Urinary bladder (tissue), 4 donors: ENCODE measurements around the gene TPST1. TPM values are rescaled to one million over a fixed set of nuclear protein-coding genes. Genes with fewer than 3 reads are reported as not detected.

Experiments used
- DNase-seq: peaks from one replicate; pipeline ENCODE4 v3.0.0-alpha.2; 2015; ENCODE audit errors: extremely low spot score
- H3K27ac ChIP-seq: one replicate; pipeline ENCODE4 v1.5.1; 2013; ENCODE audit warnings: low read depth, mild to moderate bottlenecking, moderate library complexity
- H3K36me3 ChIP-seq: one replicate; pipeline ENCODE4 v1.6.1; 2013; ENCODE audit warnings: mild to moderate bottlenecking, moderate library complexity; ENCODE audit not compliant: insufficient read depth
- H3K4me1 ChIP-seq: one replicate; pipeline ENCODE4 v1.6.1; 2013; ENCODE audit warnings: mild to moderate bottlenecking, moderate library complexity; ENCODE audit not compliant: insufficient read depth
- H3K4me3 ChIP-seq: one replicate; pipeline ENCODE4 v1.5.1; 2013; ENCODE audit warnings: low read depth, low read length
- WGBS: extraction: QIAGEN DNeasy Blood & Tissue Kit; methylation state at CpG from one replicate; pipeline ENCODE4 v1.1.7; 2013; 5-methylcytosine and 5-hydroxymethylcytosine counted together
- polyA plus RNA-seq: library from polyadenylated mRNA; stranded (reverse); fragments of 200-250 nt; gene quantifications from one replicate; pipeline ENCODE4 v1.2.3, GENCODE V29; 2013
- total RNA-seq: library from RNA; depleted of rRNA; stranded (reverse); fragments of >200 nt; gene quantifications from one replicate; pipeline ENCODE4 v1.2.3, GENCODE V29; 2014
- donor health status: healthy with polysubstance abuse.
- donor health status: healthy.

TPST1 gene
- total and polyA plus RNA-seq, 2 donors, result 72.8 to 172 TPM

- no peaks in the 10 kb centered on the region for H3K36me3 ChIP-seq
- no peak for DNase-seq
- WGBS, result over 99% methylated on average over 2 of the region's 2 CpGs
- H3K4me1 ChIP-seq, result no peaks in the 10 kb centered on the region
- no peak overlapping the region for H3K4me3 ChIP-seq
- no peak overlapping the region for H3K27ac ChIP-seq
Observed at GRCh38 chr7:66178258-66178657, 26.9 kb upstream of the TPST1 start.

- H3K27ac ChIP-seq, result no peak overlapping the region
- H3K4me3 ChIP-seq, result no peak overlapping the region
- no peaks in the 10 kb centered on the region for H3K4me1 ChIP-seq
- H3K36me3 ChIP-seq, result no peaks in the 10 kb centered on the region
- no peak for DNase-seq
Observed at GRCh38 chr7:66181329-66181728, 23.8 kb upstream of the TPST1 start.

- H3K4me3 ChIP-seq, result no peak overlapping the region
- WGBS, result 98% methylated on average over 2 of the region's 2 CpGs
- H3K4me1 ChIP-seq, result no peaks in the 10 kb centered on the region
- H3K36me3 ChIP-seq, result no peaks in the 10 kb centered on the region
- no peak for DNase-seq
- H3K27ac ChIP-seq, result no peak overlapping the region
Observed at GRCh38 chr7:66181845-66182244, 23.3 kb upstream of the TPST1 start.

GRCh38 chr7:66182920-66183319 is 22.2 kb upstream of the TPST1 start:
- no peak overlapping the region for H3K27ac ChIP-seq
- no peak for DNase-seq
- no peak overlapping the region for H3K4me3 ChIP-seq
- 95% methylated on average over 6 of the region's 6 CpGs for WGBS
- H3K4me1 ChIP-seq, result no peaks in the 10 kb centered on the region
- no peaks in the 10 kb centered on the region for H3K36me3 ChIP-seq

- Histone ChIP-seq H3K4me1 (no peaks in the 10 kb centered on the region), H3K4me3 (no peak overlapping the region), H3K27ac (no peak overlapping the region), H3K36me3 (no peaks in the 10 kb centered on the region)
- DNase-seq, result no peak
- WGBS, result 68% methylated on average over 2 of the region's 2 CpGs
Observed at GRCh38 chr7:66183700-66184099, 21.4 kb upstream of the TPST1 start.

GRCh38 chr7:66185680-66186187 is 19.4 kb upstream of the TPST1 start:
- H3K4me1 ChIP-seq, result no peaks in the 10 kb centered on the region
- no peak for DNase-seq
- no peaks in the 10 kb centered on the region for H3K36me3 ChIP-seq
- H3K4me3 ChIP-seq, result no peak overlapping the region
- 95% methylated on average over 8 of the region's 8 CpGs for WGBS
- no peak overlapping the region for H3K27ac ChIP-seq

- 94% methylated on average over 4 of the region's 4 CpGs for WGBS
- no peak for DNase-seq
- H3K4me3 ChIP-seq, result no peak overlapping the region
Observed at GRCh38 chr7:66186991-66187390, 18.1 kb upstream of the TPST1 start.

GRCh38 chr7:66187905-66188304 is 17.2 kb upstream of the TPST1 start:
- DNase-seq, result no peak
- no peak overlapping the region for H3K27ac ChIP-seq

More at GRCh38 chr7:66186991-66187390, 18.1 kb upstream of the TPST1 start:
- Histone ChIP-seq H3K27ac (no peak overlapping the region), H3K36me3 (no peaks in the 10 kb centered on the region), H3K4me1 (no peaks in the 10 kb centered on the region)

GRCh38 chr7:66188645-66189044 is 16.5 kb upstream of the TPST1 start:
- Histone ChIP-seq H3K4me1 (no peaks in the 10 kb centered on the region), H3K4me3 (no peak overlapping the region), H3K27ac (no peak overlapping the region), H3K36me3 (no peaks in the 10 kb centered on the region)
- WGBS, result 95% methylated on average over 2 of the region's 2 CpGs
- no peak for DNase-seq

More at GRCh38 chr7:66187905-66188304, 17.2 kb upstream of the TPST1 start:
- Histone ChIP-seq H3K36me3 (no peaks in the 10 kb centered on the region), H3K4me3 (no peak overlapping the region), H3K4me1 (no peaks in the 10 kb centered on the region)
- 25% methylated on average over 1 of the region's 1 CpG for WGBS

- WGBS, result 93% methylated on average over 7 of the region's 7 CpGs
- Histone ChIP-seq H3K4me3 (no peak overlapping the region), H3K4me1 (no peaks in the 10 kb centered on the region), H3K27ac (no peak overlapping the region), H3K36me3 (no peaks in the 10 kb centered on the region)
- no peak for DNase-seq
Observed at GRCh38 chr7:66189695-66190503, 15.2 kb upstream of the TPST1 start.

GRCh38 chr7:66190504-66190857 is 14.7 kb upstream of the TPST1 start:
- Histone ChIP-seq H3K4me3 (no peak overlapping the region), H3K27ac (no peak overlapping the region), H3K4me1 (no peaks in the 10 kb centered on the region), H3K36me3 (no peaks in the 10 kb centered on the region)
- no peak for DNase-seq
- WGBS, result 80% methylated on average over 5 of the region's 5 CpGs

GRCh38 chr7:66193146-66193725 is 11.9 kb upstream of the TPST1 start:
- Histone ChIP-seq H3K27ac (no peak overlapping the region), H3K4me3 (no peak overlapping the region), H3K36me3 (no peaks in the 10 kb centered on the region), H3K4me1 (no peaks in the 10 kb centered on the region)
- WGBS, result 78% methylated on average over 6 of the region's 6 CpGs
- no peak for DNase-seq

GRCh38 chr7:66198469-66198868 is 6.7 kb upstream of the TPST1 start:
- DNase-seq, result no peak
- Histone ChIP-seq H3K4me3 (no peak overlapping the region), H3K4me1 (no peaks in the 10 kb centered on the region), H3K27ac (no peak overlapping the region), H3K36me3 (no peaks in the 10 kb centered on the region)
- WGBS, result 35% methylated on average over 2 of the region's 2 CpGs

GRCh38 chr7:66198956-66199355 is 6.2 kb upstream of the TPST1 start:
- no peak overlapping the region for H3K4me3 ChIP-seq
- H3K36me3 ChIP-seq, result no peaks in the 10 kb centered on the region
- WGBS, result 94% methylated on average over 4 of the region's 4 CpGs
- H3K4me1 ChIP-seq, result no peaks in the 10 kb centered on the region
- no peak for DNase-seq
- no peak overlapping the region for H3K27ac ChIP-seq
